GM12874 (cell line): ENCODE measurements around the gene SYNPO2.

ENCODE experiments used
- CTCF ChIP-seq: IDR thresholded peaks from 2 replicates; pipeline ENCODE4 v1.5.1; 2011; ENCODE audit warnings: low read depth, mild to moderate bottlenecking, control low read depth, low read length, moderate library complexity; ENCODE audit not compliant: insufficient read depth

The SYNPO2 gene

GRCh38 chr4:119049342-119049741 is 160.7 kb downstream of the SYNPO2 start:
- no peak for TF ChIP-seq CTCF

DNA sequence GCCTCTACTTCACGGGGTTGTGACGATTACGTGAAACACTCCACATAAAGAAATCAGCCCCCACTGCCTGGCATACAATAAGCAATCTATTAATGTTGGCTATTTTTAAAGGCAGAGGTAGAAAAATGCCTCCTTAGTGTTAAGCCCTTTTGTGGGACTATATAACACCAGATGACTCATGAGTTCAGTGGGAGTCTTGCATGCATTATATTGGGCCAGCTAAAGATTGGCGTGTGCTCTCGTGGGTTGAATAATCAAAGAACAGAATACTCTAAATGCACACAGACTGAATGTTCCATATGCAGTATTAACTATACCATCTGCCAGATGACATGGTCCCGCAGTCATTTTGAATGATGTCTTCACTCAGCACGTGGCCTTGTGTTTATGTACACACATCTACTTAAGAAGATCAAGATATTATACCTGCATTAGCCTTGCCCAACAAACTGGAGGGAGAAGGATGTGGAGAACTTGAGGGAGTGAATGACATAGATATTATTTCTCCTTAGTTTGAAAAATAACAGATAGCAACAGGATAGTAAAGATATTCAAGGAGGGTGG is 162.0 kb downstream of the SYNPO2 start:
- no peak for TF ChIP-seq CTCF

GRCh38 chr4:119053245-119053644 is 164.6 kb downstream of the SYNPO2 start:
- TF ChIP-seq CTCF = no peak

DNA sequence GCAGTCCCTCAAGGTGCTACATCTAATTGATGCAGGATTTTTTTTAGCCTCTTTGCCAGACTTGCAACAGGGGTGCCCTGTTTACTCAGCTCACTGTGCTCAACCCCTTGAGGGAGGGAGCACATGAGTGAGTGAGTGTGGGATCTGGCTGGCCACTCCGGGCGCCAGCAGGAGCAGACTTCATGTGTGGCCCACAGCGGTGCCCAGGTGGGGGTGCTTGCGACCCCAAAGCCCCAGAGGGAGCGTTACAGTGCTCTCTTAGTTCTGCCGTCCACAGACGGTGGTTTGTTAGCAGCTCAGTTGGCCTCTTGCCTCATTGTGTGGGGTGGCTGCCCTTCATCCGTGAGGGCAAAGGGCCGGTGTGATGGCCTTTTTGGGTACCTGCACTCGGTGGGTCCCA is 165.3 kb downstream of the SYNPO2 start:
- no peak for TF ChIP-seq CTCF

- no peak for TF ChIP-seq CTCF
Observed at GRCh38 chr4:119057417-119057816, 168.8 kb downstream of the SYNPO2 start.

GRCh38 chr4:119059221-119059620 is 170.6 kb downstream of the SYNPO2 start:
- no peak for TF ChIP-seq CTCF

DNA sequence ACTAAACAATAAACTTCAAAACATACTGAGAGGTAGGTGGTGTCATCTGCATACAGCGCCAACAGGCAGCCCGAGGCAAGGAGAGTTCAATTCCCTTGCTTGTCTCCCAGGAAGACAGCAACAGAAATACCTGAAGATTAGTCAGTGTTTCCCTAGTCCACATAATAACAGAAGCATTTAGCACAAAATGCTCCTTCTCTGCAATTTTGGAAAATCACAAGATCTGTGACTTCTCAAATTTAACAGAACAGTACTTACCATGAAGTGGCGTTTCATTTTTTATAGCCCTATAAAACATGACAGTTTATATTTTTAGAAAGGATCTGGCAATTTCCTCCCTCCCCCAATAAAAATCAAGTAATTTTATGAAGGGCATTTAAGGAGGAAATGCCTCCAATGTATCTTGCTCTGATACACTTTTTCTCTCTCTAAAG is 179.9 kb downstream of the SYNPO2 start:
- no peak for TF ChIP-seq CTCF
